ENCODE results near the gene FEN1. TPM values are rescaled to one million over a fixed set of nuclear protein-coding genes. Genes with fewer than 3 reads are reported as not detected.

FEN1 gene
- total and polyA plus RNA-seq, 4 donors = 4.5 to 46.5 (median 9.5) TPM

DNA sequence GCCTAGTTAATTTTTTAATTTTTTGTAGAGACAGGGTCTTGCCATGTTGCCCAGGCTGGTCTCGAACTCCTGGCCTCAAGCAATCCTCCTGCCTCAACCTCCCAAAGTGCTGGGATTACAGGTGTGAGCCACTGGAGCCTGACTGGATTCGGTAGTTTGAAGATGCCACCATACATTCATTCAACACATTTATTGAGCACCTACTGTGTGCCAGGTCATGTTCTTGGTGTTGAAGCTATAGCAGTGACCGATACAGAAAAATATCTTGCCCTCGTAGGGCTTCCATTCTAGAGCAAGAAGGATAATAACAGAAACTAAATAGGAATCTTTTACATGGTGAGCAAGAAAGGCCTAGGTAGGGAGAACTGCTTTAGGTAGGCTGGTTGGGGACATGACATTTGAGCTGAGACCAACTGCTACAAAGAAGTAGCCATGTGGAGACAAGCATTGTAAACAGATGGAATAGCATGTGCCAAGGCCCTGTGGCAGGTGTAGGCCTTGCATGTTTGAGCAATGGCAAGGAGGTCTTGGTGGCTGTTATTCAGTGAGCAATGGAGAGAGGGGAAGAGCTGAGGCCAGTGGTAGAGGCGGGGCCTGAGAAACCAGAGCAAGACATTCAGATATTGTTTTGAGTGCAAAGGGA, 42.0 kb upstream of the FEN1 start:
- Histone ChIP-seq H3K36me3 (ENCODE audit: control insufficient read depth in 4 of 4, insufficient read depth in 3 of 4, low read depth in 1 of 4, low read length in 3 of 4) (no peaks in the 10 kb centered on the region), H3K4me1 (ENCODE audit: control insufficient read depth in 4 of 4, insufficient read depth in 4 of 4, low read length in 3 of 4) (peaks cover 0 to 29% (median 19%) of the 10 kb centered on the region in 4 donors), H3K27ac (ENCODE audit: low read depth in 1 of 2, low read length in 2 of 2) (no peak overlapping the region), H3K4me3 (ENCODE audit: low read depth in 1 of 3, low read length in 3 of 3) (no peak overlapping the region), H3K9ac (ENCODE audit: low read depth in 1 of 2, low read length in 2 of 2) (no peak overlapping the region), H3K9me3 (ENCODE audit: control insufficient read depth in 4 of 4, low read length in 3 of 4) (no peaks in the 10 kb centered on the region), H3K27me3 (ENCODE audit: control insufficient read depth in 4 of 4, insufficient read depth in 4 of 4, low read length in 3 of 4) (no peaks in the 10 kb centered on the region)
- TF ChIP-seq HNF4G (IDR thresholded peaks at IDR 0.05) (no peak), NR2F2 (IDR thresholded peaks at IDR 0.05) (no peak), JUND (IDR thresholded peaks at IDR 0.05) (no peak), TAF1 (conservative IDR thresholded peaks at IDR 0.05) (no peak), YY1 (IDR thresholded peaks at IDR 0.05) (no peak), RAD21 (IDR thresholded peaks at IDR 0.05) (no peak), EGR1 (IDR thresholded peaks at IDR 0.05; ENCODE audit: low read depth in 2 of 2) (no peak), SP1 (IDR thresholded peaks at IDR 0.05) (no peak), FOXA2 (IDR thresholded peaks at IDR 0.05) (no peak)
- TF ChIP-seq, protein P1, sequence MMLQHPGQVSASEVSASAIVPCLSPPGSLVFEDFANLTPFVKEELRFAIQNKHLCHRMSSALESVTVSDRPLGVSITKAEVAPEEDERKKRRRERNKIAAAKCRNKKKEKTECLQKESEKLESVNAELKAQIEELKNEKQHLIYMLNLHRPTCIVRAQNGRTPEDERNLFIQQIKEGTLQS (IDR thresholded peaks at IDR 0.05) = no peak
- TF ChIP-seq, protein P2, sequence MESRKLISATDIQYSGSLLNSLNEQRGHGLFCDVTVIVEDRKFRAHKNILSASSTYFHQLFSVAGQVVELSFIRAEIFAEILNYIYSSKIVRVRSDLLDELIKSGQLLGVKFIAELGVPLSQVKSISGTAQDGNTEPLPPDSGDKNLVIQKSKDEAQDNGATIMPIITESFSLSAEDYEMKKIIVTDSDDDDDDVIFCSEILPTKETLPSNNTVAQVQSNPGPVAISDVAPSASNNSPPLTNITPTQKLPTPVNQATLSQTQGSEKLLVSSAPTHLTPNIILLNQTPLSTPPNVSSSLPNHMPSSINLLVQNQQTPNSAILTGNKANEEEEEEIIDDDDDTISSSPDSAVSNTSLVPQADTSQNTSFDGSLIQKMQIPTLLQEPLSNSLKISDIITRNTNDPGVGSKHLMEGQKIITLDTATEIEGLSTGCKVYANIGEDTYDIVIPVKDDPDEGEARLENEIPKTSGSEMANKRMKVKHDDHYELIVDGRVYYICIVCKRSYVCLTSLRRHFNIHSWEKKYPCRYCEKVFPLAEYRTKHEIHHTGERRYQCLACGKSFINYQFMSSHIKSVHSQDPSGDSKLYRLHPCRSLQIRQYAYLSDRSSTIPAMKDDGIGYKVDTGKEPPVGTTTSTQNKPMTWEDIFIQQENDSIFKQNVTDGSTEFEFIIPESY (IDR thresholded peaks at IDR 0.05) = no peak
- TF ChIP-seq, protein P3, sequence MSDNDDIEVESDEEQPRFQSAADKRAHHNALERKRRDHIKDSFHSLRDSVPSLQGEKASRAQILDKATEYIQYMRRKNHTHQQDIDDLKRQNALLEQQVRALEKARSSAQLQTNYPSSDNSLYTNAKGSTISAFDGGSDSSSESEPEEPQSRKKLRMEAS (IDR thresholded peaks at IDR 0.05) = no peak
- DNase-seq (ENCODE audit: low spot score) = no peak
- WGBS = 96% methylated on average over 5 of the region's 5 CpGs

DNA sequence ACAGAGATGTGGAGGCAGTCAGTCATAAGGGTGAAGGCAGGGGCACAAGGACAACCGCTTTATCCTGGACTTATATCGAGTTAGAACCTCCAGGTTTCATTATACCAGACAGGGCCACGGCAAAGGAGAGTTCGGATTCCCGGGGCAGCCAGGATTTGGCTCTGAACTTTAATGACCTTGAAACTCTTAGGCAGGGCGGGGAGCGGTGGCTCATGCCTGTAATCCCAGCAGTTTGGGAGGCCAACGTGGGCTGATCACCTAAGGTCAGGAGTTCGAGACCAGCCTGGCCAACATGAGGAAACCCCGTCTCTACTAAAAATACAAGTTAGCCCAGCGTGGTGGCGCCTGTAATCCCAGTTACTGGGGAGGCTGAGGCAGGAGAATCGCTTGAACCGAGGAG, 41.3 kb upstream of the FEN1 start:
- Histone ChIP-seq H3K4me1 (ENCODE audit: control insufficient read depth in 4 of 4, insufficient read depth in 4 of 4, low read length in 3 of 4) (peaks cover 3 to 34% (median 23%) of the 10 kb centered on the region in 4 donors), H3K27ac (ENCODE audit: low read depth in 1 of 2, low read length in 2 of 2) (no peak overlapping the region), H3K9me3 (ENCODE audit: control insufficient read depth in 4 of 4, low read length in 3 of 4) (no peaks in the 10 kb centered on the region), H3K4me3 (ENCODE audit: low read depth in 1 of 3, low read length in 3 of 3) (no peak overlapping the region), H3K9ac (ENCODE audit: low read depth in 1 of 2, low read length in 2 of 2) (no peak overlapping the region), H3K27me3 (ENCODE audit: control insufficient read depth in 4 of 4, insufficient read depth in 4 of 4, low read length in 3 of 4) (no peaks in the 10 kb centered on the region), H3K36me3 (ENCODE audit: control insufficient read depth in 4 of 4, insufficient read depth in 3 of 4, low read depth in 1 of 4, low read length in 3 of 4) (no peaks in the 10 kb centered on the region)
- TF ChIP-seq JUND (IDR thresholded peaks at IDR 0.05) (no peak), FOXA1 (IDR thresholded peaks at IDR 0.05) (no peak), HNF4G (IDR thresholded peaks at IDR 0.05) (no peak), FOXA2 (IDR thresholded peaks at IDR 0.05) (no peak), RAD21 (IDR thresholded peaks at IDR 0.05) (no peak), EGR1 (IDR thresholded peaks at IDR 0.05; ENCODE audit: low read depth in 2 of 2) (no peak), TAF1 (conservative IDR thresholded peaks at IDR 0.05) (no peak), HNF4A (conservative IDR thresholded peaks at IDR 0.05) (no peak), RXRA (IDR thresholded peaks at IDR 0.05) (no peak)
- TF ChIP-seq, protein P2 (IDR thresholded peaks at IDR 0.05) = no peak
- TF ChIP-seq, protein P4, sequence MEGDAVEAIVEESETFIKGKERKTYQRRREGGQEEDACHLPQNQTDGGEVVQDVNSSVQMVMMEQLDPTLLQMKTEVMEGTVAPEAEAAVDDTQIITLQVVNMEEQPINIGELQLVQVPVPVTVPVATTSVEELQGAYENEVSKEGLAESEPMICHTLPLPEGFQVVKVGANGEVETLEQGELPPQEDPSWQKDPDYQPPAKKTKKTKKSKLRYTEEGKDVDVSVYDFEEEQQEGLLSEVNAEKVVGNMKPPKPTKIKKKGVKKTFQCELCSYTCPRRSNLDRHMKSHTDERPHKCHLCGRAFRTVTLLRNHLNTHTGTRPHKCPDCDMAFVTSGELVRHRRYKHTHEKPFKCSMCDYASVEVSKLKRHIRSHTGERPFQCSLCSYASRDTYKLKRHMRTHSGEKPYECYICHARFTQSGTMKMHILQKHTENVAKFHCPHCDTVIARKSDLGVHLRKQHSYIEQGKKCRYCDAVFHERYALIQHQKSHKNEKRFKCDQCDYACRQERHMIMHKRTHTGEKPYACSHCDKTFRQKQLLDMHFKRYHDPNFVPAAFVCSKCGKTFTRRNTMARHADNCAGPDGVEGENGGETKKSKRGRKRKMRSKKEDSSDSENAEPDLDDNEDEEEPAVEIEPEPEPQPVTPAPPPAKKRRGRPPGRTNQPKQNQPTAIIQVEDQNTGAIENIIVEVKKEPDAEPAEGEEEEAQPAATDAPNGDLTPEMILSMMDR (IDR thresholded peaks at IDR 0.05; ENCODE audit: low read depth, low read length, missing input control) = no peak
- TF ChIP-seq, protein P3 (IDR thresholded peaks at IDR 0.05) = no peak
- no peak for DNase-seq (ENCODE audit: low spot score)
- WGBS = 73% methylated on average over 14 of the region's 14 CpGs

All from liver (tissue), 9 donors.